H1 (cell line): ENCODE data around the gene FGFRL1. TPM values are rescaled to one million over a fixed set of nuclear protein-coding genes. Genes with fewer than 3 reads are reported as not detected.

ENCODE experiments used
- CTCF ChIA-PET: fragments of 300-600 bp; sonication (Branson Sonifier 250); formaldehyde crosslinking; loops from one replicate; lab custom pipeline; 2021; ENCODE audit not compliant: partially characterized antibody; lab: Charles Lee
- POLR2A ChIA-PET: fragments of 300-600 bp; sonication (Branson Sonifier 250); formaldehyde crosslinking; loops from one replicate; lab custom pipeline; 2021; ENCODE audit warnings: inconsistent platforms; ENCODE audit not compliant: partially characterized antibody; lab: Charles Lee
- DNase-seq, 2 experiments: peaks; one replicate each; pipeline versions ENCODE4 v3.0.0 to v3.0.0-alpha.2; 2010 to 2022; ENCODE audit warnings: low spot score in 2 of 2, low read depth in 1 of 2, mixed read lengths in 1 of 2
- FAIRE-seq: peaks from 2 replicates; lab custom pipeline; 2011; peaks lifted over from hg19 to GRCh38; lab: Jason Lieb, UNC
- H2AFZ ChIP-seq: 2 replicates; pipeline ENCODE4 v1.8.1; 2012; ENCODE audit warnings: low read length, inconsistent platforms
- H2AK5ac ChIP-seq: 2 replicates; pipeline ENCODE4 v1.6.1; 2013; ENCODE audit warnings: low read depth, low read length
- H2BK120ac ChIP-seq: replicated peaks from 2 replicates; pipeline ENCODE3; 2013; ENCODE audit warnings: low read depth, low read length, inconsistent platforms
- H2BK12ac ChIP-seq: 2 replicates; pipeline ENCODE4 v1.6.1; 2013; ENCODE audit warnings: low read depth, low read length
- H2BK15ac ChIP-seq: 2 replicates; pipeline ENCODE4 v1.6.1; 2013; ENCODE audit warnings: low read length
- H2BK20ac ChIP-seq: 2 replicates; pipeline ENCODE4 v1.6.1; 2013; ENCODE audit warnings: low read length
- H2BK5ac ChIP-seq: 2 replicates; pipeline ENCODE4 v1.6.1; 2013; ENCODE audit warnings: low read depth, low read length
- H3K14ac ChIP-seq: 2 replicates; pipeline ENCODE4 v1.6.1; 2013; ENCODE audit warnings: inconsistent platforms; ENCODE audit not compliant: insufficient read length
- H3K18ac ChIP-seq: 2 replicates; pipeline ENCODE4 v1.6.1; 2013; ENCODE audit warnings: low read length; ENCODE audit errors: extremely low read depth
- H3K23ac ChIP-seq: 2 replicates; pipeline ENCODE4 v1.6.1; 2013; ENCODE audit warnings: inconsistent platforms; ENCODE audit not compliant: insufficient read length
- H3K23me2 ChIP-seq: 2 replicates; pipeline ENCODE4 v1.6.1; 2013; ENCODE audit warnings: low read depth, low read length
- H3K27ac ChIP-seq: 2 replicates; pipeline ENCODE4 v1.6.1; 2011; ENCODE audit warnings: low read depth, low read length, inconsistent platforms
- H3K27me3 ChIP-seq, 4 experiments: replicated peaks in 1 of 4; 1 replicate in 1 of 4; 2 replicates in 3 of 4; pipeline versions ENCODE4 v1.6.1 to v1.8.1; 2011 to 2013; ENCODE audit warnings: low read length in 3 of 4, mild to moderate bottlenecking in 3 of 4, inconsistent platforms in 2 of 4, mixed read lengths in 2 of 4, moderate library complexity in 1 of 4; ENCODE audit not compliant: control insufficient read depth in 3 of 4, insufficient read depth in 3 of 4; ENCODE audit errors: extremely low read depth in 1 of 4
- H3K36me3 ChIP-seq, 4 experiments: 2 replicates each; pipeline versions ENCODE4 v1.6.1 to v1.8.1; 2011 to 2013; ENCODE audit warnings: mild to moderate bottlenecking in 4 of 4, low read length in 3 of 4, moderate library complexity in 2 of 4, control low read depth in 1 of 4, inconsistent platforms in 1 of 4; ENCODE audit not compliant: insufficient read depth in 4 of 4, control insufficient read depth in 2 of 4
- H3K4ac ChIP-seq: replicated peaks from 2 replicates; pipeline ENCODE3; 2013; ENCODE audit warnings: low read length, low read depth, mixed read lengths, inconsistent platforms; ENCODE audit not compliant: insufficient read length
- H3K4me1 ChIP-seq, 4 experiments: replicated peaks in 1 of 4; 1 replicate in 1 of 4; 2 replicates in 3 of 4; pipeline versions ENCODE4 v1.6.1 to v1.8.1; 2011 to 2013; ENCODE audit warnings: low read length in 3 of 4, inconsistent platforms in 2 of 4, mixed read lengths in 1 of 4; ENCODE audit not compliant: insufficient read depth in 4 of 4, control insufficient read depth in 3 of 4
- H3K4me2 ChIP-seq, 2 experiments: 2 replicates each; pipeline versions ENCODE4 v1.6.1 to v1.8.1; 2011 to 2013; ENCODE audit warnings: low read depth in 2 of 2, low read length in 2 of 2, control low read depth in 1 of 2, inconsistent platforms in 1 of 2, mild to moderate bottlenecking in 1 of 2; ENCODE audit not compliant: insufficient read depth in 1 of 2
- H3K4me3 ChIP-seq, 4 experiments: fragments of 200-600, 300-600 bp in 1 of 4; sonication (generic), shearing (Covaris generic), sonication (Bioruptor Twin) in 1 of 4; 2 replicates each; pipeline versions ENCODE4 v1.5.1 to v1.8.1; 2011 to 2016; ENCODE audit warnings: low read length in 4 of 4, low read depth in 3 of 4, control low read depth in 2 of 4, inconsistent platforms in 2 of 4, mild to moderate bottlenecking in 2 of 4, mixed read lengths in 1 of 4, moderate library complexity in 1 of 4; ENCODE audit not compliant: insufficient read depth in 2 of 4; ENCODE audit errors: extremely low read depth in 1 of 4
- H3K56ac ChIP-seq: replicated peaks from 2 replicates; pipeline ENCODE3; 2013; ENCODE audit warnings: low read depth, mild to moderate bottlenecking, mixed read lengths, low read length, inconsistent platforms; ENCODE audit not compliant: insufficient read length
- H3K79me1 ChIP-seq: 2 replicates; pipeline ENCODE4 v1.6.1; 2013; ENCODE audit warnings: low read depth, low read length, control low read depth
- H3K79me2 ChIP-seq, 2 experiments: 2 replicates each; pipeline versions ENCODE4 v1.6.1 to v1.8.1; 2012 to 2013; ENCODE audit warnings: low read length in 2 of 2, mild to moderate bottlenecking in 2 of 2, inconsistent platforms in 1 of 2; ENCODE audit not compliant: insufficient read depth in 2 of 2, control insufficient read depth in 1 of 2
- H3K9ac ChIP-seq, 4 experiments: replicated peaks in 1 of 4; 1 replicate in 1 of 4; 2 replicates in 3 of 4; pipeline versions ENCODE4 v1.6.1 to v1.8.1; 2011 to 2013; ENCODE audit warnings: low read depth in 3 of 4, low read length in 3 of 4, control low read depth in 2 of 4, mild to moderate bottlenecking in 2 of 4, moderate library complexity in 2 of 4, inconsistent platforms in 1 of 4; ENCODE audit errors: extremely low read depth in 1 of 4
- H3K9me3 ChIP-seq, 2 experiments: 2 replicates each; pipeline versions ENCODE4 v1.6.1 to v1.8.1; 2012 to 2013; ENCODE audit warnings: mild to moderate bottlenecking in 2 of 2, moderate library complexity in 2 of 2, control low read depth in 1 of 2, inconsistent platforms in 1 of 2, low read depth in 1 of 2, low read length in 1 of 2, mixed read lengths in 1 of 2; ENCODE audit not compliant: insufficient read depth in 2 of 2
- H4K20me1 ChIP-seq, 2 experiments: replicated peaks in 1 of 2; 2 replicates each; pipeline versions ENCODE3 to v1.8.1; 2011 to 2013; ENCODE audit warnings: inconsistent platforms in 2 of 2, low read length in 2 of 2, mild to moderate bottlenecking in 1 of 2; ENCODE audit not compliant: insufficient read depth in 2 of 2, control insufficient read depth in 1 of 2
- H4K5ac ChIP-seq: 2 replicates; pipeline ENCODE4 v1.6.1; 2013; ENCODE audit warnings: low read length, low read depth, mixed read lengths, inconsistent platforms; ENCODE audit not compliant: insufficient read length
- H4K8ac ChIP-seq: 2 replicates; pipeline ENCODE4 v1.8.0; 2013; ENCODE audit warnings: mild to moderate bottlenecking, moderate library complexity, low read length, inconsistent platforms; ENCODE audit not compliant: insufficient read depth; ENCODE audit errors: extremely low read depth
- H4K91ac ChIP-seq: replicated peaks from 2 replicates; pipeline ENCODE3; 2013; ENCODE audit warnings: low read length, mixed read lengths, inconsistent platforms; ENCODE audit not compliant: insufficient read length
- BRCA1 ChIP-seq: IDR thresholded peaks from 2 replicates; pipeline ENCODE4 v1.6.1; 2012; ENCODE audit warnings: low read depth, low read length, improper control_type of control experiment
- CBX5 ChIP-seq: fragments of 300-800, 300-1000 bp; sonication (generic); IDR thresholded peaks from 2 replicates; pipeline ENCODE4 v1.7.1; 2016; ENCODE audit warnings: antibody characterized with exemption, low read length, low read depth
- CHD1 ChIP-seq: IDR thresholded peaks from 2 replicates; pipeline ENCODE4 v1.6.1; 2012; ENCODE audit warnings: low read depth, low read length, improper control_type of control experiment
- KDM4A ChIP-seq: IDR thresholded peaks from one replicate; pipeline ENCODE4 v1.7.1; 2012; ENCODE audit warnings: low read depth, mild to moderate bottlenecking, moderate library complexity, low read length, inconsistent platforms; ENCODE audit not compliant: severe bottlenecking
- KDM5A ChIP-seq: fragments of 200-600 bp; IDR thresholded peaks from 2 replicates; pipeline ENCODE4 v1.7.1; 2012; ENCODE audit warnings: mild to moderate bottlenecking, low read length, inconsistent platforms, mixed read lengths
- NRF1 ChIP-seq: IDR thresholded peaks from 2 replicates; pipeline ENCODE4 v1.6.1; 2011; ENCODE audit warnings: mild to moderate bottlenecking, low read depth, low read length, improper control_type of control experiment
- POLR2AphosphoS5 ChIP-seq: IDR thresholded peaks from 2 replicates; pipeline ENCODE4 v1.6.1; 2011; ENCODE audit warnings: low read depth, low read length
- SIN3A ChIP-seq, 2 experiments: IDR thresholded peaks in 1 of 2; conservative IDR thresholded peaks in 1 of 2; 2 replicates each; pipeline ENCODE4 v1.6.1; 2011 to 2012; ENCODE audit warnings: low read length in 2 of 2, improper control_type of control experiment in 1 of 2, low read depth in 1 of 2, mild to moderate bottlenecking in 1 of 2
- SP2 ChIP-seq: IDR thresholded peaks from 2 replicates; pipeline ENCODE4 v1.6.1; 2012; ENCODE audit warnings: mild to moderate bottlenecking, low read length, inconsistent platforms
- TCF12 ChIP-seq: IDR thresholded peaks from 2 replicates; pipeline ENCODE4 v1.6.1; 2011; ENCODE audit warnings: low read depth, mild to moderate bottlenecking, low read length
- ZNF274 ChIP-seq: IDR thresholded peaks from 2 replicates; pipeline ENCODE4 v1.7.0; 2012; ENCODE audit warnings: low read length, borderline replicate concordance; ENCODE audit errors: extremely low read depth
- WGBS, 2 experiments: shearing (Covaris generic) in 1 of 2; methylation state at CpG; one replicate each; pipeline versions ENCODE4 v1.1.6 to v1.1.7; 2013 to 2015; ENCODE audit warnings: low lambda C conversion rate in 2 of 2, mixed read lengths in 2 of 2, inconsistent platforms in 1 of 2, low coverage in 1 of 2, missing lambda C conversion rate in 1 of 2; ENCODE audit not compliant: insufficient replicate concordance in 2 of 2, insufficient coverage in 1 of 2, insufficient read length in 1 of 2; ENCODE audit errors: extremely low coverage in 1 of 2, missing lambda C conversion rate in 1 of 2; 5-methylcytosine and 5-hydroxymethylcytosine counted together
- polyA plus RNA-seq, 7 experiments: library from polyadenylated mRNA; depleted of rRNA in 3 of 7; stranded (reverse) in 5 of 7; unstranded in 2 of 7; fragments of >200 nt in 5 of 7; fragments of 200-250 nt in 2 of 7; gene quantifications; 1 replicate in 5 of 7; 2 replicates in 1 of 7; 4 replicates in 1 of 7; pipeline versions ENCODE4 v1.2.1 to v1.2.3, GENCODE V29; 2011 to 2013; ENCODE audit warnings: missing spikeins in 2 of 7, mixed read lengths in 2 of 7
- total RNA-seq: library from RNA; stranded (reverse); fragmentation: NEBNext Ultra II Directional; extraction: Animal tissue kit (Norgen Biotek cat#: 25700); gene quantifications from 2 replicates; pipeline ENCODE4 v1.2.1, GENCODE V29; 2021
- TF ChIP-seq, protein P1 (sequence below): IDR thresholded peaks from 2 replicates; pipeline ENCODE4 v1.6.1; 2011; ENCODE audit warnings: low read depth, mild to moderate bottlenecking, low read length; ENCODE audit not compliant: insufficient read depth

FGFRL1 gene
- total and polyA plus RNA-seq, 2 of the 8 experiments (the other 6 are each of a cell fraction or from before 2014, with no cell fraction given) = 18.9 to 34.6 TPM

- Histone ChIP-seq H3K18ac (no peak overlapping the region), H4K5ac (no peak overlapping the region), H3K27me3 (peaks cover 9 to 45% (median 35%) of the 10 kb centered on the region in 4 experiments; a peak in 6 of 7 replicates), H2BK5ac (no peak overlapping the region), H4K8ac (no peak overlapping the region), H3K27ac (no peak overlapping the region), H3K4me2 (no peak overlapping the region), H3K56ac (no peak overlapping the region), H3K79me2 (no peaks in the 10 kb centered on the region), H3K9ac (no peak overlapping the region), H3K36me3 (no peaks in the 10 kb centered on the region), H2BK120ac (no peak overlapping the region), H3K4ac (no peak overlapping the region), H2BK20ac (no peak overlapping the region), H3K4me1 (peaks cover 0 to 9% (median 4%) of the 10 kb centered on the region in 4 experiments; a peak in 3 of 7 replicates), H2BK12ac (no peak overlapping the region), H4K91ac (no peak overlapping the region), H3K23ac (no peak overlapping the region), H3K14ac (no peak overlapping the region), H2BK15ac (no peak overlapping the region), H3K9me3 (peaks cover 5 to 8% of the 10 kb centered on the region in 2 experiments; a peak in 1 of 4 replicates), H3K79me1 (no peaks in the 10 kb centered on the region), H3K23me2 (peaks cover 12% of the 10 kb centered on the region; the same call in 1 of the 2 replicates), H4K20me1 (peaks cover 6 to 21% of the 10 kb centered on the region in 2 experiments), H2AFZ (no peak overlapping the region), H2AK5ac (no peak overlapping the region), H3K4me3 (no peak overlapping the region)
- POLR2A ChIA-PET = no interaction called here
- CTCF ChIA-PET = interaction anchor here (0.9 to 1.1 kb wide), 2 partner anchors 17 to 44 kb away, joined by 3 to 4 read pairs; partner anchors contain the start of gene IDUA
- DNase-seq = no peak
- TF ChIP-seq KDM4A = no peak
- no peak for TF ChIP-seq CBX5
- TF ChIP-seq TCF12 = no peak
- TF ChIP-seq KDM5A = no peak
- no peak for TF ChIP-seq ZNF274
- TF ChIP-seq SP2 = no peak
- TF ChIP-seq NRF1 = no peak
- no peak for TF ChIP-seq POLR2AphosphoS5
- TF ChIP-seq BRCA1 = no peak
- no peak for TF ChIP-seq SIN3A (conservative IDR thresholded peaks at IDR 0.05 in 1 of 2, IDR thresholded peaks at IDR 0.05 in 1 of 2; ENCODE audit: low read depth in 1 of 2, low read length in 2 of 2)
- no peak for TF ChIP-seq CHD1
- TF ChIP-seq, protein P1, sequence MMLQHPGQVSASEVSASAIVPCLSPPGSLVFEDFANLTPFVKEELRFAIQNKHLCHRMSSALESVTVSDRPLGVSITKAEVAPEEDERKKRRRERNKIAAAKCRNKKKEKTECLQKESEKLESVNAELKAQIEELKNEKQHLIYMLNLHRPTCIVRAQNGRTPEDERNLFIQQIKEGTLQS = no peak
- WGBS, 2 experiments = 92% methylated on average over 23 of the region's 25 CpGs; no CpG with 5 or more reads in 1 of the 2 experiments
- FAIRE-seq = no peak
Observed at GRCh38 chr4:970046-970745, 41.2 kb upstream of the FGFRL1 start.
